NCI-H345 treated with DMSO at 0.1 percent for 48 hours (cell line): ENCODE results near the gene GPR132.

Source experiments
- DNase-seq: peaks from one replicate; lab custom pipeline; 2025; ENCODE audit not compliant: unreplicated experiment; lab: John Stamatoyannopoulos, UW

GPR132 gene

GRCh38 chr14:105005929-105006830, 59.0 kb downstream of the GPR132 start:
- DNase-seq, result no peak

GRCh38 chr14:105005329-105005928, 59.8 kb downstream of the GPR132 start:
- DNase-seq, result no peak
